ENCODE results near the gene PPP1R13B. TPM values are rescaled to one million over a fixed set of nuclear protein-coding genes. Genes with fewer than 3 reads are reported as not detected.

PPP1R13B gene
- polyA plus RNA-seq, 1 of the 3 experiments (the other 2 are of a cell fraction) = 5.7 TPM

GRCh38 chr14:103695296-103696069 lies 151.9 kb downstream of the PPP1R13B start:
- Histone ChIP-seq H2AFZ (ENCODE audit: low read depth) (no peak overlapping the region), H3K27ac (ENCODE audit: low read depth in 2 of 2, low read length in 1 of 2) (peak overlapping the region in 1 of 2 experiments; percentile 66; a peak in 2 of 4 replicates), H3K9me2 (no peaks in the 10 kb centered on the region), H3K4me1 (ENCODE audit: control insufficient read depth in 1 of 2, insufficient read depth in 2 of 2, low read depth in 1 of 2, low read length in 1 of 2) (peaks cover 0 to 39% of the 10 kb centered on the region in 2 experiments; a peak in 1 of 4 replicates), H3K27me3 (ENCODE audit: insufficient read depth) (no peaks in the 10 kb centered on the region), H3K79me2 (ENCODE audit: insufficient read depth) (peaks cover 47% of the 10 kb centered on the region), H3F3A (replicated peaks; ENCODE audit: insufficient read depth) (peaks cover 16% of the 10 kb centered on the region), H3K36me3 (replicated peaks in 1 of 2; ENCODE audit: control insufficient read depth in 1 of 2, insufficient read depth in 2 of 2, low read length in 1 of 2) (peaks cover 35 to 63% of the 10 kb centered on the region in 2 experiments), H4K20me1 (ENCODE audit: insufficient read depth) (peaks cover 22% of the 10 kb centered on the region), H3K9me3 (no peaks in the 10 kb centered on the region), H3K9ac (no peak overlapping the region), H3K4me3 (ENCODE audit: low read depth in 2 of 2, low read length in 1 of 2) (no peak overlapping the region), H3K4me2 (no peak overlapping the region)
- TF ChIP-seq, protein P1, sequence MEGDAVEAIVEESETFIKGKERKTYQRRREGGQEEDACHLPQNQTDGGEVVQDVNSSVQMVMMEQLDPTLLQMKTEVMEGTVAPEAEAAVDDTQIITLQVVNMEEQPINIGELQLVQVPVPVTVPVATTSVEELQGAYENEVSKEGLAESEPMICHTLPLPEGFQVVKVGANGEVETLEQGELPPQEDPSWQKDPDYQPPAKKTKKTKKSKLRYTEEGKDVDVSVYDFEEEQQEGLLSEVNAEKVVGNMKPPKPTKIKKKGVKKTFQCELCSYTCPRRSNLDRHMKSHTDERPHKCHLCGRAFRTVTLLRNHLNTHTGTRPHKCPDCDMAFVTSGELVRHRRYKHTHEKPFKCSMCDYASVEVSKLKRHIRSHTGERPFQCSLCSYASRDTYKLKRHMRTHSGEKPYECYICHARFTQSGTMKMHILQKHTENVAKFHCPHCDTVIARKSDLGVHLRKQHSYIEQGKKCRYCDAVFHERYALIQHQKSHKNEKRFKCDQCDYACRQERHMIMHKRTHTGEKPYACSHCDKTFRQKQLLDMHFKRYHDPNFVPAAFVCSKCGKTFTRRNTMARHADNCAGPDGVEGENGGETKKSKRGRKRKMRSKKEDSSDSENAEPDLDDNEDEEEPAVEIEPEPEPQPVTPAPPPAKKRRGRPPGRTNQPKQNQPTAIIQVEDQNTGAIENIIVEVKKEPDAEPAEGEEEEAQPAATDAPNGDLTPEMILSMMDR (IDR thresholded peaks at IDR 0.05) = no peak
- TF ChIP-seq EP300 (IDR thresholded peaks at IDR 0.05; ENCODE audit: borderline replicate concordance in 1 of 2, low read depth in 1 of 2, low read length in 1 of 2) (no peak), RAD21 (IDR thresholded peaks at IDR 0.05; ENCODE audit: low read length) (no peak), SIN3A (IDR thresholded peaks at IDR 0.05; ENCODE audit: borderline replicate concordance, low read depth, low read length) (no peak), FOSL2 (IDR thresholded peaks at IDR 0.05; ENCODE audit: borderline replicate concordance, low read depth) (no peak), MXI1 (IDR thresholded peaks at IDR 0.05; ENCODE audit: low read depth, low read length) (no peak), RCOR1 (IDR thresholded peaks at IDR 0.05; ENCODE audit: low read length) (no peak)
- TF ChIP-seq, protein P2, sequence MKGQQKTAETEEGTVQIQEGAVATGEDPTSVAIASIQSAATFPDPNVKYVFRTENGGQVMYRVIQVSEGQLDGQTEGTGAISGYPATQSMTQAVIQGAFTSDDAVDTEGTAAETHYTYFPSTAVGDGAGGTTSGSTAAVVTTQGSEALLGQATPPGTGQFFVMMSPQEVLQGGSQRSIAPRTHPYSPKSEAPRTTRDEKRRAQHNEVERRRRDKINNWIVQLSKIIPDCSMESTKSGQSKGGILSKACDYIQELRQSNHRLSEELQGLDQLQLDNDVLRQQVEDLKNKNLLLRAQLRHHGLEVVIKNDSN (IDR thresholded peaks at IDR 0.05; ENCODE audit: borderline replicate concordance, low read depth) = no peak
- TF ChIP-seq, protein P3, sequence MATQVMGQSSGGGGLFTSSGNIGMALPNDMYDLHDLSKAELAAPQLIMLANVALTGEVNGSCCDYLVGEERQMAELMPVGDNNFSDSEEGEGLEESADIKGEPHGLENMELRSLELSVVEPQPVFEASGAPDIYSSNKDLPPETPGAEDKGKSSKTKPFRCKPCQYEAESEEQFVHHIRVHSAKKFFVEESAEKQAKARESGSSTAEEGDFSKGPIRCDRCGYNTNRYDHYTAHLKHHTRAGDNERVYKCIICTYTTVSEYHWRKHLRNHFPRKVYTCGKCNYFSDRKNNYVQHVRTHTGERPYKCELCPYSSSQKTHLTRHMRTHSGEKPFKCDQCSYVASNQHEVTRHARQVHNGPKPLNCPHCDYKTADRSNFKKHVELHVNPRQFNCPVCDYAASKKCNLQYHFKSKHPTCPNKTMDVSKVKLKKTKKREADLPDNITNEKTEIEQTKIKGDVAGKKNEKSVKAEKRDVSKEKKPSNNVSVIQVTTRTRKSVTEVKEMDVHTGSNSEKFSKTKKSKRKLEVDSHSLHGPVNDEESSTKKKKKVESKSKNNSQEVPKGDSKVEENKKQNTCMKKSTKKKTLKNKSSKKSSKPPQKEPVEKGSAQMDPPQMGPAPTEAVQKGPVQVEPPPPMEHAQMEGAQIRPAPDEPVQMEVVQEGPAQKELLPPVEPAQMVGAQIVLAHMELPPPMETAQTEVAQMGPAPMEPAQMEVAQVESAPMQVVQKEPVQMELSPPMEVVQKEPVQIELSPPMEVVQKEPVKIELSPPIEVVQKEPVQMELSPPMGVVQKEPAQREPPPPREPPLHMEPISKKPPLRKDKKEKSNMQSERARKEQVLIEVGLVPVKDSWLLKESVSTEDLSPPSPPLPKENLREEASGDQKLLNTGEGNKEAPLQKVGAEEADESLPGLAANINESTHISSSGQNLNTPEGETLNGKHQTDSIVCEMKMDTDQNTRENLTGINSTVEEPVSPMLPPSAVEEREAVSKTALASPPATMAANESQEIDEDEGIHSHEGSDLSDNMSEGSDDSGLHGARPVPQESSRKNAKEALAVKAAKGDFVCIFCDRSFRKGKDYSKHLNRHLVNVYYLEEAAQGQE (IDR thresholded peaks at IDR 0.05; ENCODE audit: low read depth, low read length) = no peak
- DNase-seq = peak; percentile 44
- ChIA-PET POLR2A (no interaction called here), CTCF (interaction anchor here (1.0 to 1.7 kb wide), 4 partner anchors 11 to 393 kb away, joined by 3 to 4 read pairs (median 3); no protein-coding TSS in a partner anchor)
- WGBS (ENCODE audit: low lambda C conversion rate) = 92% methylated on average over 14 of the region's 14 CpGs
